ENCODE results near the gene SEMA5B. TPM values are rescaled to one million over a fixed set of nuclear protein-coding genes. Genes with fewer than 3 reads are reported as not detected.

Gene SEMA5B
- total RNA-seq, 3 donors from 2014 or later (not counting 1 experiment from before 2014, with no cell fraction given) = 0.23 TPM; not detected in 2

- Histone ChIP-seq H3K4me3 (ENCODE audit: low read length) (no peak overlapping the region), H3K27me3 (ENCODE audit: control insufficient read depth, insufficient read depth, low read length) (no peaks in the 10 kb centered on the region), H3K36me3 (ENCODE audit: control insufficient read depth, insufficient read depth, low read length) (peaks cover 2% of the 10 kb centered on the region), H3K9me3 (ENCODE audit: control insufficient read depth, insufficient read depth, low read length) (no peaks in the 10 kb centered on the region), H3K27ac (ENCODE audit: low read length) (no peak overlapping the region), H3K4me1 (ENCODE audit: control insufficient read depth, insufficient read depth, low read length) (no peaks in the 10 kb centered on the region)
- Mint-ChIP-seq H3K36me3 (no peaks in the 10 kb centered on the region), H3K9me3 (no peaks in the 10 kb centered on the region), H3K4me3 (no peak overlapping the region), H3K27me3 (ENCODE audit: low read depth in 2 of 2) (no peaks in the 10 kb centered on the region), H3K4me1 (no peaks in the 10 kb centered on the region), H3K27ac (no peak overlapping the region)
- DNase-seq = no peak
- no peak for TF ChIP-seq CTCF (IDR thresholded peaks at IDR 0.05)
- no peak for ATAC-seq
- intact Hi-C loops (cut with micrococcal nuclease) = loop anchor here (10.0 kb wide), 1 partner anchor 114 kb away; no protein-coding TSS in a partner anchor
Measured at GRCh38 chr3:122868322-122868721, 159.2 kb downstream of the SEMA5B start.

GRCh38 chr3:122864498-122864897 lies 163.1 kb downstream of the SEMA5B start:
- Mint-ChIP-seq H3K27ac (no peak overlapping the region), H3K4me3 (no peak overlapping the region), H3K4me1 (no peaks in the 10 kb centered on the region), H3K9me3 (no peaks in the 10 kb centered on the region), H3K36me3 (peaks cover 7% of the 10 kb centered on the region), H3K27me3 (ENCODE audit: low read depth in 2 of 2) (no peaks in the 10 kb centered on the region)
- no peak for ATAC-seq
- Histone ChIP-seq H3K27me3 (ENCODE audit: control insufficient read depth, insufficient read depth, low read length) (no peaks in the 10 kb centered on the region), H3K4me1 (ENCODE audit: control insufficient read depth, insufficient read depth, low read length) (no peaks in the 10 kb centered on the region), H3K27ac (ENCODE audit: low read length) (no peak overlapping the region), H3K4me3 (ENCODE audit: low read length) (no peak overlapping the region), H3K36me3 (ENCODE audit: control insufficient read depth, insufficient read depth, low read length) (peaks cover 19% of the 10 kb centered on the region), H3K9me3 (ENCODE audit: control insufficient read depth, insufficient read depth, low read length) (no peaks in the 10 kb centered on the region)
- intact Hi-C loops (cut with micrococcal nuclease) = loop anchor here (10.0 kb wide), 1 partner anchor 110 kb away; no protein-coding TSS in a partner anchor
- no peak for TF ChIP-seq CTCF (IDR thresholded peaks at IDR 0.05)
- DNase-seq = no peak

GRCh38 chr3:122862381-122862780 lies 165.2 kb downstream of the SEMA5B start:
- TF ChIP-seq CTCF (IDR thresholded peaks at IDR 0.05) = no peak
- H3K36me3 ChIP-seq (ENCODE audit: control insufficient read depth, insufficient read depth, low read length) = peaks cover 19% of the 10 kb centered on the region
- no peaks in the 10 kb centered on the region for H3K4me1 ChIP-seq (ENCODE audit: control insufficient read depth, insufficient read depth, low read length)
- Mint-ChIP-seq H3K36me3 (peaks cover 7% of the 10 kb centered on the region), H3K4me3 (no peak overlapping the region), H3K4me1 (no peaks in the 10 kb centered on the region), H3K27ac (no peak overlapping the region), H3K27me3 (ENCODE audit: low read depth in 2 of 2) (no peaks in the 10 kb centered on the region), H3K9me3 (no peaks in the 10 kb centered on the region)
- no peaks in the 10 kb centered on the region for H3K9me3 ChIP-seq (ENCODE audit: control insufficient read depth, insufficient read depth, low read length)
- H3K27ac ChIP-seq (ENCODE audit: low read length) = no peak overlapping the region
- ATAC-seq = no peak
- H3K4me3 ChIP-seq (ENCODE audit: low read length) = no peak overlapping the region
- intact Hi-C loops (cut with micrococcal nuclease) = loop anchor here (10.0 kb wide), 1 partner anchor 108 kb away; no protein-coding TSS in a partner anchor
- DNase-seq = no peak
- no peaks in the 10 kb centered on the region for H3K27me3 ChIP-seq (ENCODE audit: control insufficient read depth, insufficient read depth, low read length)

Other genes starting within 250 kb of the SEMA5B start
- 10 to 100 TPM; 19.7 to 24.7 (median 23.4) TPM for gene HSPBAP1, start 233.9 kb downstream of the SEMA5B start, total RNA-seq
- 1 to 10 TPM; 5.6 to 8.0 (median 7.5) TPM for gene SLC49A4, start 232.7 kb downstream of the SEMA5B start, total RNA-seq
- 1 to 10 TPM in 1 of 3 donors, under 1 TPM in 2; 0.59 to 3.3 (median 0.63) TPM for gene PDIA5, start 39.3 kb upstream of the SEMA5B start, total RNA-seq
- gene SEC22A, start 174.2 kb upstream of the SEMA5B start, total RNA-seq = 10 to 100 TPM; 16.4 to 21.2 (median 17.0) TPM

All from natural killer cell (primary cell).